K562 (cell line): Measurements from ENCODE around the gene TFB2M. TPM values are rescaled to one million over a fixed set of nuclear protein-coding genes. Genes with fewer than 3 reads are reported as not detected.

Experiments
- ATAC-seq: fragments of 200-7000 bp; cut with Tn5 transposase; 3 replicates; pipeline ENCODE4 v1.9.1; 2020; ENCODE audit warnings: moderate library complexity
- BruUV-seq: library from RNA; stranded (reverse); fragments of 400-500 nt; replicated peaks from 2 replicates; lab custom pipeline; 2021; lab: Mats Ljungman, UMichigan
- CTCF ChIA-PET: fragments of 300-600 bp; formaldehyde crosslinking; extraction: SDS; loops from one replicate; lab custom pipeline; 2021; ENCODE audit warnings: low intra/inter-chr PET ratio; lab: Yijun Ruan, JAX
- POLR2A ChIA-PET: fragments of 300-600, 350-650 bp; sonication (Branson Sonifier 250); formaldehyde crosslinking; extraction: SDS; loops from one replicate; lab custom pipeline; 2021; ENCODE audit warnings: antibody characterized with exemption, inconsistent platforms; lab: Yijun Ruan, JAX
- DNase-seq, 4 experiments: peaks; one replicate each; pipeline versions ENCODE4 v3.0.0 to v3.0.0-alpha.2; 2011 to 2018; ENCODE audit warnings: low spot score in 3 of 4, mixed read lengths in 3 of 4; ENCODE audit errors: extremely low read depth in 1 of 4
- FAIRE-seq: peaks from 2 replicates; lab custom pipeline; 2011; peaks lifted over from hg19 to GRCh38; lab: Jason Lieb, UNC
- H2AFZ ChIP-seq: 2 replicates; pipeline ENCODE4 v1.6.0; 2011; ENCODE audit warnings: low read depth, low read length, control low read depth, inconsistent platforms
- H3K27ac ChIP-seq: fragments of 200-600 bp; 3 replicates; pipeline ENCODE4 v1.8.0; 2011; ENCODE audit warnings: low read depth, mild to moderate bottlenecking, control low read depth, inconsistent platforms, low read length, moderate library complexity, mixed read lengths; ENCODE audit errors: extremely low read depth
- H3K27me3 ChIP-seq, 2 experiments: fragments of 300-600 bp in 1 of 2; 2 replicates in 1 of 2; 3 replicates in 1 of 2; pipeline versions ENCODE4 v1.6.0 to v1.8.0; 2011; ENCODE audit warnings: inconsistent platforms in 2 of 2, low read length in 2 of 2, mild to moderate bottlenecking in 1 of 2, mixed read lengths in 1 of 2, moderate library complexity in 1 of 2; ENCODE audit not compliant: control insufficient read depth in 2 of 2, insufficient read depth in 2 of 2
- H3K36me3 ChIP-seq: fragments of 300-600 bp; 3 replicates; pipeline ENCODE4 v1.8.0; 2011; ENCODE audit warnings: mild to moderate bottlenecking, low read length, inconsistent platforms; ENCODE audit not compliant: control insufficient read depth, insufficient read depth
- H3K4me1 ChIP-seq, 2 experiments: fragments of 200-600 bp in 1 of 2; replicated peaks in 1 of 2; 2 replicates in 1 of 2; 3 replicates in 1 of 2; pipeline versions ENCODE4 v1.5.1 to v1.8.0; 2011; ENCODE audit warnings: inconsistent platforms in 2 of 2, low read length in 2 of 2, mild to moderate bottlenecking in 1 of 2, mixed read lengths in 1 of 2, moderate library complexity in 1 of 2; ENCODE audit not compliant: control insufficient read depth in 2 of 2, insufficient read depth in 2 of 2
- H3K4me2 ChIP-seq: 2 replicates; pipeline ENCODE4 v1.6.1; 2011; ENCODE audit warnings: low read length, control low read depth, inconsistent platforms, mixed read lengths; ENCODE audit not compliant: insufficient read depth
- H3K4me3 ChIP-seq: fragments of 200-600 bp; sonication (generic), shearing (Covaris generic); 2 replicates; pipeline ENCODE4 v1.5.1; 2016; ENCODE audit warnings: control low read depth, inconsistent platforms
- H3K79me2 ChIP-seq: fragments of 200-600 bp; 3 replicates; pipeline ENCODE4 v1.8.0; 2011; ENCODE audit warnings: low read length, inconsistent platforms; ENCODE audit not compliant: control insufficient read depth, insufficient read depth
- H3K9ac ChIP-seq, 2 experiments: 2 replicates each; pipeline versions ENCODE4 v1.6.0 to v1.6.1; 2011; ENCODE audit warnings: low read depth in 2 of 2, low read length in 2 of 2, control low read depth in 1 of 2, inconsistent platforms in 1 of 2, mild to moderate bottlenecking in 1 of 2, mixed read lengths in 1 of 2; ENCODE audit not compliant: insufficient read depth in 1 of 2
- H3K9me1 ChIP-seq: one replicate; pipeline ENCODE4 v1.6.0; 2011; ENCODE audit warnings: inconsistent platforms, mild to moderate bottlenecking, low read length, moderate library complexity; ENCODE audit not compliant: control insufficient read depth, insufficient read depth
- H3K9me3 ChIP-seq: replicated peaks from 2 replicates; pipeline ENCODE4 v1.5.1; 2011; ENCODE audit warnings: low read depth, low read length, inconsistent platforms; ENCODE audit not compliant: control insufficient read depth, insufficient read depth
- H4K20me1 ChIP-seq: replicated peaks from 2 replicates; pipeline ENCODE4 v1.6.1; 2011; ENCODE audit warnings: low read length, inconsistent platforms, mixed read lengths; ENCODE audit not compliant: control insufficient read depth, insufficient read depth
- CBFA2T3 ChIP-seq: fragments of 450-650 bp; IDR thresholded peaks from 2 replicates; pipeline ENCODE4 v1.6.1; 2017
- GABPB2 ChIP-seq: fragments of 250-450 bp; sonication (Bioruptor Pico); conservative IDR thresholded peaks from 2 replicates; pipeline ENCODE4 v1.5.1; 2021; ENCODE audit warnings: mild to moderate bottlenecking
- IFI16 ChIP-seq: fragments of 250-450 bp; sonication (Bioruptor Pico); IDR thresholded peaks from 2 replicates; pipeline ENCODE4 v2.1.2; 2022; ENCODE audit warnings: mild to moderate bottlenecking, inconsistent platforms
- JUNB ChIP-seq: fragments of 450-650 bp; formaldehyde crosslinking; conservative IDR thresholded peaks from 2 replicates; pipeline ENCODE4 v1.4.0; 2020; ENCODE audit warnings: mild to moderate bottlenecking
- KAT7 ChIP-seq: sonication (generic); formaldehyde crosslinking; IDR thresholded peaks from 2 replicates; pipeline ENCODE4 v1.8.0; 2022; ENCODE audit warnings: missing genetic modification reagents, mild to moderate bottlenecking, borderline replicate concordance
- RERE ChIP-seq: sonication (generic); formaldehyde crosslinking; IDR thresholded peaks from 2 replicates; pipeline ENCODE4 v1.8.0; 2023; ENCODE audit warnings: missing genetic modification reagents, mild to moderate bottlenecking, borderline replicate concordance
- SP1 ChIP-seq: sonication (generic); formaldehyde crosslinking; IDR thresholded peaks from 2 replicates; pipeline ENCODE4 v1.8.1; 2022; ENCODE audit warnings: mild to moderate bottlenecking, missing genetic modification reagents
- STAT5A ChIP-seq: IDR thresholded peaks from 2 replicates; pipeline ENCODE4 v1.6.1; 2012; ENCODE audit warnings: low read length, inconsistent platforms, borderline replicate concordance
- THRAP3 ChIP-seq: fragments of 450-650 bp; IDR thresholded peaks from 2 replicates; pipeline ENCODE4 v1.6.1; 2016; ENCODE audit warnings: mild to moderate bottlenecking, inconsistent platforms, borderline replicate concordance
- ZNF175 ChIP-seq: fragments of 200-800 bp; sonication (Bioruptor generic); IDR thresholded peaks from 2 replicates; pipeline ENCODE4 v1.6.1; 2016; ENCODE audit warnings: low read depth, mild to moderate bottlenecking, missing genetic modification characterization, missing compliant biosample characterization
- WGBS: fragments of 100-300 bp; shearing (Covaris generic); methylation state at CpG from one replicate; pipeline ENCODE4 v1.1.6; 2016; ENCODE audit warnings: low coverage, mixed read lengths; ENCODE audit not compliant: insufficient coverage; ENCODE audit errors: missing lambda C conversion rate; 5-methylcytosine and 5-hydroxymethylcytosine counted together
- in situ Hi-C: fragments of 300-500 bp; cut with MboI; formaldehyde crosslinking; loops from 4 replicates; pipeline ENCODE4 v1.15.0; 2018; ENCODE audit warnings: inconsistent platforms, mixed read lengths
- intact Hi-C: fragments of 100-400 bp; cut with micrococcal nuclease; formaldehyde crosslinking; loops from 2 replicates; pipeline ENCODE4 v1.14.2; 2022
- polyA plus RNA-seq, 8 experiments: library from polyadenylated mRNA; depleted of rRNA in 4 of 8; stranded (reverse) in 5 of 8; unstranded in 3 of 8; fragments of >200 nt; fragmentation: Nextera tagmentation in 2 of 8; fragmentation: Illumina TruSeq in 1 of 8; extraction: Ambion mirVana in 2 of 8; extraction: Trizol in 1 of 8; gene quantifications; 2 replicates each; pipeline versions ENCODE4 v1.2.1 to v1.2.3, GENCODE V29; 2011 to 2014; ENCODE audit warnings: inconsistent platforms in 1 of 8, missing spikeins in 1 of 8
- total RNA-seq, 7 experiments: library from RNA; depleted of rRNA in 6 of 7; stranded (reverse); fragments of >200 nt in 6 of 7; fragmentation: Illumina TruSeq in 2 of 7; extraction: Trizol in 2 of 7; gene quantifications; 2 replicates each; pipeline versions ENCODE4 v1.2.1 to v1.2.3, GENCODE V29; 2011 to 2021; ENCODE audit warnings: low replicate concordance in 1 of 7
- TF ChIP-seq, protein P1 (sequence below): fragments of 200-400 bp; formaldehyde crosslinking; IDR thresholded peaks from 2 replicates; pipeline ENCODE4 v1.6.1; 2017; ENCODE audit warnings: mild to moderate bottlenecking, low read depth, low read length, moderate library complexity
- TF ChIP-seq, protein P2 (sequence below): fragments of 450-650 bp; conservative IDR thresholded peaks from 2 replicates; pipeline ENCODE4 v1.6.1; 2016; ENCODE audit warnings: missing genetic modification characterization, low read depth, mild to moderate bottlenecking, missing compliant biosample characterization, moderate library complexity
- TF ChIP-seq, protein P3 (sequence below): fragments of 250-450 bp; sonication (Bioruptor Pico); IDR thresholded peaks from 2 replicates; pipeline ENCODE4 v1.4.0; 2020; ENCODE audit warnings: mild to moderate bottlenecking, moderate library complexity

The TFB2M gene
- total and polyA plus RNA-seq, 9 of the 15 experiments (the other 6 are each of a cell fraction or from before 2014, with no cell fraction given) = 55.1 to 162 (median 70.6) TPM

- Histone ChIP-seq H3K27me3 (no peaks in the 10 kb centered on the region), H4K20me1 (no peaks in the 10 kb centered on the region), H3K4me2 (no peak overlapping the region), H2AFZ (no peak overlapping the region), H3K4me3 (no peak overlapping the region), H3K27ac (no peak overlapping the region), H3K36me3 (peaks cover 87% of the 10 kb centered on the region), H3K9ac (no peak overlapping the region), H3K9me1 (no peaks in the 10 kb centered on the region), H3K9me3 (no peaks in the 10 kb centered on the region), H3K4me1 (no peaks in the 10 kb centered on the region), H3K79me2 (peaks cover 45% of the 10 kb centered on the region)
- no peak for FAIRE-seq
- intact Hi-C loops (no loop called here), in situ Hi-C loops (no loop called here)
- ChIA-PET POLR2A (interaction anchor here (0.7 kb wide), 1 partner anchor 22 kb away, joined by 3 read pairs; no protein-coding TSS in a partner anchor), CTCF (no interaction called here)
- DNase-seq = no peak
- ATAC-seq = no peak
- BruUV-seq = no TSS peak
- WGBS = 88% methylated on average over 2 of the region's 2 CpGs
- TF ChIP-seq RERE (no peak), SP1 (CRISPR knock-in tag) (no peak), STAT5A (no peak), CBFA2T3 (no peak), KAT7 (CRISPR knock-in tag) (no peak), ZNF175 (no peak), JUNB (CRISPR knock-in tag) (no peak), GABPB2 (CRISPR knock-in tag) (no peak), IFI16 (CRISPR knock-in tag) (no peak), THRAP3 (no peak)
- TF ChIP-seq, protein P1, sequence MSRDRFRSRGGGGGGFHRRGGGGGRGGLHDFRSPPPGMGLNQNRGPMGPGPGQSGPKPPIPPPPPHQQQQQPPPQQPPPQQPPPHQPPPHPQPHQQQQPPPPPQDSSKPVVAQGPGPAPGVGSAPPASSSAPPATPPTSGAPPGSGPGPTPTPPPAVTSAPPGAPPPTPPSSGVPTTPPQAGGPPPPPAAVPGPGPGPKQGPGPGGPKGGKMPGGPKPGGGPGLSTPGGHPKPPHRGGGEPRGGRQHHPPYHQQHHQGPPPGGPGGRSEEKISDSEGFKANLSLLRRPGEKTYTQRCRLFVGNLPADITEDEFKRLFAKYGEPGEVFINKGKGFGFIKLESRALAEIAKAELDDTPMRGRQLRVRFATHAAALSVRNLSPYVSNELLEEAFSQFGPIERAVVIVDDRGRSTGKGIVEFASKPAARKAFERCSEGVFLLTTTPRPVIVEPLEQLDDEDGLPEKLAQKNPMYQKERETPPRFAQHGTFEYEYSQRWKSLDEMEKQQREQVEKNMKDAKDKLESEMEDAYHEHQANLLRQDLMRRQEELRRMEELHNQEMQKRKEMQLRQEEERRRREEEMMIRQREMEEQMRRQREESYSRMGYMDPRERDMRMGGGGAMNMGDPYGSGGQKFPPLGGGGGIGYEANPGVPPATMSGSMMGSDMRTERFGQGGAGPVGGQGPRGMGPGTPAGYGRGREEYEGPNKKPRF = no peak
- TF ChIP-seq, protein P2, sequence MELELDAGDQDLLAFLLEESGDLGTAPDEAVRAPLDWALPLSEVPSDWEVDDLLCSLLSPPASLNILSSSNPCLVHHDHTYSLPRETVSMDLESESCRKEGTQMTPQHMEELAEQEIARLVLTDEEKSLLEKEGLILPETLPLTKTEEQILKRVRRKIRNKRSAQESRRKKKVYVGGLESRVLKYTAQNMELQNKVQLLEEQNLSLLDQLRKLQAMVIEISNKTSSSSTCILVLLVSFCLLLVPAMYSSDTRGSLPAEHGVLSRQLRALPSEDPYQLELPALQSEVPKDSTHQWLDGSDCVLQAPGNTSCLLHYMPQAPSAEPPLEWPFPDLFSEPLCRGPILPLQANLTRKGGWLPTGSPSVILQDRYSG (tag) = no peak
- TF ChIP-seq, protein P3, sequence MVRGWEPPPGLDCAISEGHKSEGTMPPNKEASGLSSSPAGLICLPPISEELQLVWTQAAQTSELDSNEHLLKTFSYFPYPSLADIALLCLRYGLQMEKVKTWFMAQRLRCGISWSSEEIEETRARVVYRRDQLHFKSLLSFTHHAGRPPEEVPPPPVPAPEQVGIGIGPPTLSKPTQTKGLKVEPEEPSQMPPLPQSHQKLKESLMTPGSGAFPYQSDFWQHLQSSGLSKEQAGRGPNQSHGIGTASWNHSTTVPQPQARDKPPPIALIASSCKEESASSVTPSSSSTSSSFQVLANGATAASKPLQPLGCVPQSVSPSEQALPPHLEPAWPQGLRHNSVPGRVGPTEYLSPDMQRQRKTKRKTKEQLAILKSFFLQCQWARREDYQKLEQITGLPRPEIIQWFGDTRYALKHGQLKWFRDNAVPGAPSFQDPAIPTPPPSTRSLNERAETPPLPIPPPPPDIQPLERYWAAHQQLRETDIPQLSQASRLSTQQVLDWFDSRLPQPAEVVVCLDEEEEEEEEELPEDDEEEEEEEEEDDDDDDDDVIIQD (CRISPR knock-in tag) = no peak
Observed at GRCh38 chr1:246558041-246558440, 8.0 kb downstream of the TFB2M start.
